ENCODE measurements around the gene CPED1.

The CPED1 gene

DNA sequence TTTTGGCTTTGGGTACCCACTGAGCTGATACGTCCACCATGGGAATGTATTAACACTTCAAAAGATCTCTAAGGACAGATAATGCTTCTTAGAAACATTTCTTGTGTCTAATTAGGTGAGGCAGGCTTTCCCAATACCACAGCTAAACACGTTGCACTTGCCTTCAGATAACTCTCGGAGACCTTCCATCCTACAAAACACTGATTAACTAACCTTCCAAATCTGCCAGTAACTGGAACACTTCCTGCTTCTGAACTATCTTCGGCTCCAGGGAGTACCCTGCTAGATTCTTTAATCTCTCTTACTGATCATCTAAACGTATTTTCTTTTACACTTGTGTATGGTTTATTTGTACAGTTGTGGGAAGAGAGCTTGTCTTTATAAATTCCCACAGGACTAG, 339.2 kb downstream of the CPED1 start:
- TF ChIP-seq, protein P1, sequence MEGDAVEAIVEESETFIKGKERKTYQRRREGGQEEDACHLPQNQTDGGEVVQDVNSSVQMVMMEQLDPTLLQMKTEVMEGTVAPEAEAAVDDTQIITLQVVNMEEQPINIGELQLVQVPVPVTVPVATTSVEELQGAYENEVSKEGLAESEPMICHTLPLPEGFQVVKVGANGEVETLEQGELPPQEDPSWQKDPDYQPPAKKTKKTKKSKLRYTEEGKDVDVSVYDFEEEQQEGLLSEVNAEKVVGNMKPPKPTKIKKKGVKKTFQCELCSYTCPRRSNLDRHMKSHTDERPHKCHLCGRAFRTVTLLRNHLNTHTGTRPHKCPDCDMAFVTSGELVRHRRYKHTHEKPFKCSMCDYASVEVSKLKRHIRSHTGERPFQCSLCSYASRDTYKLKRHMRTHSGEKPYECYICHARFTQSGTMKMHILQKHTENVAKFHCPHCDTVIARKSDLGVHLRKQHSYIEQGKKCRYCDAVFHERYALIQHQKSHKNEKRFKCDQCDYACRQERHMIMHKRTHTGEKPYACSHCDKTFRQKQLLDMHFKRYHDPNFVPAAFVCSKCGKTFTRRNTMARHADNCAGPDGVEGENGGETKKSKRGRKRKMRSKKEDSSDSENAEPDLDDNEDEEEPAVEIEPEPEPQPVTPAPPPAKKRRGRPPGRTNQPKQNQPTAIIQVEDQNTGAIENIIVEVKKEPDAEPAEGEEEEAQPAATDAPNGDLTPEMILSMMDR (IDR thresholded peaks at IDR 0.05; ENCODE audit: low read length, missing control alignments), result no peak
- no peak overlapping the region for H3K4me3 ChIP-seq (replicated peaks; ENCODE audit: low read depth, low read length)
- DNase-seq (ENCODE audit: low read depth), result no peak

DNA sequence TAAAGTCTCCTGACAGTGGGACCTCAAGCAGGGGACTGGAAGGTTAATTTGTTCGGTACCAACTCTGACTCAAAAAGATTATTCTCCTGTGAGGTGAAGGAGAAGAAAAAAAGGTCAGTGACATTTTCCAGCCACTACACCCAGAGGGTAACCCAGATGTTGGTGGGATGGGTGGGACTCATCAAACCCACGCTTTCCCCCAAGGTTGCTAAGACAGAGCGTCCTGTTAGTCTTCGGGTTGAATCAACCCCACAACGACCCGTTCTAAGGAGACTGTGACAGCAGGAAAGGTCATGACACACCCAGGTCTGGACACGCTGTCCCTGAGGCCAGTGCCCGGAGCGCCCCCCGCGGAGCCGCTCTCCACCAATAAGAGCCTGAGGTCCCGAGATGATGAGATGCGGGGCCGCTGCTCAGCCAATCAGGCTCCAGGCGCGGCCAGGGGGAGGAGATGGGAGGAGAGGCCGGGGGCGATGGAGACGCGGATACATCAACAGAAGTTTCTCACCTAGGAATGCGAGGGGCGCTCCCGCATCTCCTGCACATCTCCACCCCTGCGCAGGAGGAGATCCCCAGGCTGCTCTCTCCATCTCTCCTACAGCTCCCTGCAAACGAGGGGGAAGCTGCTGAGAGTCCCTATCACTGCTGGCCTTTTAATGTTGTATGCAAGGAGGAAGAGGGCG, 340.1 kb downstream of the CPED1 start, which contains the start of gene WNT16:
TSS of gene WNT16 (plus strand) at position 493 of the 683 bp plus-strand sequence. CDS start 293 bp downstream, outside the sequence.
- H3K4me3 ChIP-seq (replicated peaks; ENCODE audit: low read depth, low read length), result peak within 1 kb of the TSS; percentile 48
- TF ChIP-seq, protein P1 (IDR thresholded peaks at IDR 0.05; ENCODE audit: low read length, missing control alignments), result no peak
- DNase-seq (ENCODE audit: low read depth), result no peak

DNA sequence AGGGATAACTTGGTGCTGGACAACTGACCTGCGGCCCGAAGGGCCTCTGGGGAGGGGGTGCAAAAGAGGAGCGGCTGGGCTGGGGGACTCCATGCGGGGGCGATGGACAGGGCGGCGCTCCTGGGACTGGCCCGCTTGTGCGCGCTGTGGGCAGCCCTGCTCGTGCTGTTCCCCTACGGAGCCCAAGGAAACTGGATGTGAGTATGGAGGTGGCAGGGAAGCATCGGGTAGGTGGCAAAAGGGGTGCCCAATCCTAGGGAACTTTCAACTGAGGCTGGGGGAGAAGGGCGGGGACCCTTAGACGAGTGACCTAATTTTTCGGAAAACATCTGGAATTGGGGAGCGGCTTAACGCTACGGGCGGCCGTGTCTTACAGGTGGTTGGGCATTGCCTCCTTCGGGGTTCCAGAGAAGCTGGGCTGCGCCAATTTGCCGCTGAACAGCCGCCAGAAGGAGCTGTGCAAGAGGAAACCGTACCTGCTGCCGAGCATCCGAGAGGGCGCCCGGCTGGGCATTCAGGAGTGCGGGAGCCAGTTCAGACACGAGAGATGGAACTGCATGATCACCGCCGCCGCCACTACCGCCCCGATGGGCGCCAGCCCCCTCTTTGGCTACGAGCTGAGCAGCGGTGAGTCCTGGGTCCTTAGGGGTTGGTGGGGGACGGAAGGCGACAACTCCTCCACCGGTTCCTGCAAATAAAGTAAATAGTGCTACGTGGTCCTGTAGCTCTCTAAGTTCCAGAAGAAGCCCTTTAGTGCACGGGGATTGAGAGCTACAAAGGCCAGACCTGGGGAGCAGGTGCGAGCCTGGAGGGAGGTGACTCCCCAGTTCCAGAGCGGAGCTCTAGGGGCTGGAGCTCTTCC, 340.9 kb downstream of the CPED1 start:
- TF ChIP-seq, protein P1 (IDR thresholded peaks at IDR 0.05; ENCODE audit: low read length, missing control alignments), result no peak

DNA sequence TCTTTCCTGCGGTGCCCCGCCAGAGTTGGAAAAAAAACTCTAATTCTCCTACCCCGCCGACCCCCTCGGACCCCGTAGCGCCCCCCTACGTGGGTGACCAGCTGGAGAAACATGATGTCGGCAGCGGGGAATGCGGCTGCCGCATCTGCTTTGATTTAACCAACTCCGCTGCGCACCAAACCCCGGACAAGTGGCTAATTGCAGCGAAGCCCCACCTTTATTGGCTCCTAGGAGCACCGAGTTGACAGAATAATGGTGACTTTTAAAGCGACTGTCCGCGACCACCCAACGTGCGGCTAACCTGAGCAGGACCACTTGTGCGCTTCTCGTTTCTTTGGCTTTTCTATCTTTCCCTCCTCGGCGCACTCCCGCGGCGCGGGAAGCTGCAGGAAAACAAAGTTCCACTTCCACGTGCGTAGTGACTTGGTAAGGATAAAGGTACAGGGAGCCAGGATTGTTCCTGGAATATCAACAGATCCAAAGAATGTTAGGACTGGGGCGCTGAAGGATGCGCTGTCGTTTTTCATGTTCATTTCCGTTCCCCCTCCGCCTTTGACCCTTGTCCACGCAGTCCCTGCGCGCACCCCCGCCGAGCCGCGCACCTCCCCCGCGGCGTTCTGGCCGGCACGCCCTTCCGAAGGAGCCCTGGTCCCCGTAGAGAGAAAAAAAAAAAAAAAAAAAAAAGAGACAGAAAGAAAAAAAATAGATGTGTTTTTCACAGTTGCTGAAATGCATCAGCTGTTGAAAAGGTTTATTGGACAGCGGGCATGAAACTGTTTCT, 341.7 kb downstream of the CPED1 start:
- DNase-seq (ENCODE audit: low read depth), result no peak
- H3K4me3 ChIP-seq (replicated peaks; ENCODE audit: low read depth, low read length), result peak overlapping the region; percentile 48
- TF ChIP-seq, protein P1 (IDR thresholded peaks at IDR 0.05; ENCODE audit: low read length, missing control alignments), result no peak

More for the DNA sequence above, 340.9 kb downstream of the CPED1 start:
- no peak for DNase-seq (ENCODE audit: low read depth)
- peak overlapping the region; percentile 48 for H3K4me3 ChIP-seq (replicated peaks; ENCODE audit: low read depth, low read length)

DNA sequence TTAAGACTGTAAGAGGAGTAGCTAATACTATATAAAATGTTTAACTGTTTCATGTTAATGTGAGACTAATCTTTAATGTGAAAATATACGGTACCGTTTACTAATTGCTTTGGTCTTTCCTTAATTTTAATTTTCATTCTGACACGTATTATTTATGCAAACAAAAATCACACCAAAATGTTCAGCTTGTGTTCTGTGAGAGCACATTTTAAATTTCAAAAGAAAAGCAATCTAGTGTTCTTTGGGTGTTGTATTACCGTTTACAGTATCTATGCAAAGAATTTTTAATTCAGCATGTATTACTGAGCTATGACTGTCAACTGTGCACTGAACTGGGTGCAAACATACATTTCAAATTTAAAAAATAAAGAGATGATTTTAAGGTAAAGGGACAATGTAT, 342.5 kb downstream of the CPED1 start:
- no peak overlapping the region for H3K4me3 ChIP-seq (replicated peaks; ENCODE audit: low read depth, low read length)
- no peak for DNase-seq (ENCODE audit: low read depth)
- TF ChIP-seq, protein P1 (IDR thresholded peaks at IDR 0.05; ENCODE audit: low read length, missing control alignments), result no peak

DNA sequence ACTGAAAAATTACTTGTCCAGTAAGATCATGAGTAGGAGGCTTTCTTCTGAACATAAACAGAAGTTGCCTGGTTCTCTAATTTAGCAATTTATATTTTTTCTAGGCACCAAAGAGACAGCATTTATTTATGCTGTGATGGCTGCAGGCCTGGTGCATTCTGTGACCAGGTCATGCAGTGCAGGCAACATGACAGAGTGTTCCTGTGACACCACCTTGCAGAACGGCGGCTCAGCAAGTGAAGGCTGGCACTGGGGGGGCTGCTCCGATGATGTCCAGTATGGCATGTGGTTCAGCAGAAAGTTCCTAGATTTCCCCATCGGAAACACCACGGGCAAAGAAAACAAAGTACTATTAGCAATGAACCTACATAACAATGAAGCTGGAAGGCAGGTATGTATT, 343.1 kb downstream of the CPED1 start:
- no peak overlapping the region for H3K4me3 ChIP-seq (replicated peaks; ENCODE audit: low read depth, low read length)
- no peak for DNase-seq (ENCODE audit: low read depth)
- TF ChIP-seq, protein P1 (IDR thresholded peaks at IDR 0.05; ENCODE audit: low read length, missing control alignments), result no peak

All from fibroblast of pulmonary artery (primary cell).